K562 (cell line): ENCODE results near the gene AP1B1.

Experiments used
- CEBPG ChIP-seq, 3 experiments: fragments of 200-800 bp in 1 of 3; sonication (Bioruptor generic) in 1 of 3; sonication (generic) in 1 of 3; formaldehyde crosslinking in 1 of 3; IDR thresholded peaks in 2 of 3; conservative IDR thresholded peaks in 1 of 3; 2 replicates each; pipeline versions ENCODE4 v1.6.1 to v1.8.0; 2016 to 2022; ENCODE audit warnings: missing compliant biosample characterization in 2 of 3, missing genetic modification characterization in 2 of 3, mild to moderate bottlenecking in 1 of 3, missing genetic modification reagents in 1 of 3
- CTCF ChIP-seq, 3 experiments: IDR thresholded peaks in 2 of 3; conservative IDR thresholded peaks in 1 of 3; 2 replicates each; pipeline ENCODE4 v1.5.1; 2011 to 2012; ENCODE audit warnings: low read length in 3 of 3, mild to moderate bottlenecking in 3 of 3, control low read depth in 2 of 3, improper control_type of control experiment in 1 of 3, inconsistent platforms in 1 of 3, low read depth in 1 of 3, mixed read lengths in 1 of 3, moderate library complexity in 1 of 3; ENCODE audit not compliant: insufficient read depth in 2 of 3
- GABPA ChIP-seq: fragments of 200-800 bp; sonication (Bioruptor generic); conservative IDR thresholded peaks from 2 replicates; pipeline ENCODE4 v1.6.1; 2016; ENCODE audit warnings: low read depth, missing genetic modification characterization, missing compliant biosample characterization
- JUND ChIP-seq, 2 experiments: IDR thresholded peaks; 2 replicates in 1 of 2; 3 replicates in 1 of 2; pipeline ENCODE4 v1.6.1; 2011; ENCODE audit warnings: borderline replicate concordance in 2 of 2, low read depth in 2 of 2, low read length in 2 of 2, improper control_type of control experiment in 1 of 2, missing biosample characterization in 1 of 2, missing genetic modification characterization in 1 of 2, missing genetic modification reagents in 1 of 2
- KDM1A ChIP-seq, 2 experiments: fragments of 450-650 bp; IDR thresholded peaks; 2 replicates each; pipeline ENCODE4 v1.6.1; 2016; ENCODE audit warnings: mild to moderate bottlenecking in 2 of 2
- KLF10 ChIP-seq: fragments of 250-450 bp; sonication (Bioruptor Pico); IDR thresholded peaks from 2 replicates; pipeline ENCODE4 v1.6.1; 2021; ENCODE audit warnings: matching md5 sums
- POLR2AphosphoS5 ChIP-seq: IDR thresholded peaks from 2 replicates; pipeline ENCODE4 v1.6.1; 2011; ENCODE audit warnings: mild to moderate bottlenecking, low read depth, low read length, moderate library complexity; ENCODE audit not compliant: control insufficient read depth, insufficient read depth
- SMARCB1 ChIP-seq: IDR thresholded peaks from 2 replicates; pipeline ENCODE4 v1.6.1; 2011; ENCODE audit warnings: improper control_type of control experiment, low read depth; ENCODE audit not compliant: insufficient read length
- U2AF2 ChIP-seq: fragments of 200-400 bp; formaldehyde crosslinking; optimal IDR thresholded peaks from 2 replicates; pipeline ENCODE3; 2017; ENCODE audit warnings: low read depth, mild to moderate bottlenecking, low read length
- ZNF785 ChIP-seq: fragments of 250-450 bp; sonication (Bioruptor Pico); IDR thresholded peaks from 2 replicates; pipeline ENCODE4 v1.4.0; 2020; ENCODE audit warnings: mild to moderate bottlenecking
- TF ChIP-seq, protein P1 (sequence below): sonication (generic); formaldehyde crosslinking; IDR thresholded peaks from 2 replicates; pipeline ENCODE4 v1.9.0; 2022; ENCODE audit warnings: mild to moderate bottlenecking, missing genetic modification reagents

GRCh38 chr22:29330291-29330690 lies 58.1 kb downstream of the AP1B1 start:
- no peak for TF ChIP-seq KLF10 (CRISPR knock-in tag)
- TF ChIP-seq U2AF2: no peak
- no peak for TF ChIP-seq GABPA (tag)
- no peak for TF ChIP-seq KDM1A (IDR thresholded peaks at IDR 0.05)
- no peak for TF ChIP-seq CEBPG (CRISPR knock-in tag; IDR thresholded peaks at IDR 0.05)
- TF ChIP-seq CEBPG (tag; conservative IDR thresholded peaks at IDR 0.05 in 1 of 2, IDR thresholded peaks at IDR 0.05 in 1 of 2): no peak
- TF ChIP-seq, protein P1, sequence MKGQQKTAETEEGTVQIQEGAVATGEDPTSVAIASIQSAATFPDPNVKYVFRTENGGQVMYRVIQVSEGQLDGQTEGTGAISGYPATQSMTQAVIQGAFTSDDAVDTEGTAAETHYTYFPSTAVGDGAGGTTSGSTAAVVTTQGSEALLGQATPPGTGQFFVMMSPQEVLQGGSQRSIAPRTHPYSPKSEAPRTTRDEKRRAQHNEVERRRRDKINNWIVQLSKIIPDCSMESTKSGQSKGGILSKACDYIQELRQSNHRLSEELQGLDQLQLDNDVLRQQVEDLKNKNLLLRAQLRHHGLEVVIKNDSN (CRISPR knock-in tag): no peak
- no peak for TF ChIP-seq CTCF (IDR thresholded peaks at IDR 0.05 in 2 of 3, conservative IDR thresholded peaks at IDR 0.05 in 1 of 3; ENCODE audit: insufficient read depth in 2 of 3, low read depth in 1 of 3, low read length in 3 of 3)
- no peak for TF ChIP-seq SMARCB1
- no peak for TF ChIP-seq ZNF785 (CRISPR knock-in tag)
- TF ChIP-seq POLR2AphosphoS5: no peak
- no peak for TF ChIP-seq JUND (IDR thresholded peaks at IDR 0.05; ENCODE audit: borderline replicate concordance, low read depth, low read length)
- TF ChIP-seq JUND (tag; IDR thresholded peaks at IDR 0.05; ENCODE audit: borderline replicate concordance, low read depth, low read length): no peak
